Prostate gland (tissue), 2 donors: ENCODE measurements around the gene PTPN12.

Experiments
- CTCF ChIP-seq, 4 experiments: fragments of 200-600 bp in 2 of 4; fragments of 450-650 bp in 2 of 4; sonication (generic) in 2 of 4; IDR thresholded peaks; 1 replicate in 3 of 4; 2 replicates in 1 of 4; pipeline ENCODE4 v1.5.1; 2016 to 2019; ENCODE audit warnings: antibody characterized with exemption in 4 of 4, mild to moderate bottlenecking in 2 of 4, moderate library complexity in 2 of 4
- POLR2A ChIP-seq: fragments of 450-650 bp; IDR thresholded peaks from one replicate; pipeline ENCODE4 v1.6.1; 2016; ENCODE audit warnings: antibody characterized with exemption, mild to moderate bottlenecking
- POLR2AphosphoS5 ChIP-seq: sonication (generic); formaldehyde crosslinking; IDR thresholded peaks from one replicate; pipeline ENCODE4 v1.6.1; 2017; ENCODE audit warnings: antibody characterized with exemption

GRCh38 chr7:77501192-77501515, 35.9 kb upstream of the PTPN12 start:
- TF ChIP-seq CTCF (IDR thresholded peaks at IDR 0.05): no peak
- TF ChIP-seq POLR2AphosphoS5: no peak
- no peak for TF ChIP-seq POLR2A
